Fibroblast of upper back skin (primary cell): Measurements from ENCODE around the gene PHACTR2.

Experiments used
- DNase-seq: peaks from one replicate; pipeline ENCODE4 v3.0.0-alpha.2; 2013

Gene PHACTR2

DNA sequence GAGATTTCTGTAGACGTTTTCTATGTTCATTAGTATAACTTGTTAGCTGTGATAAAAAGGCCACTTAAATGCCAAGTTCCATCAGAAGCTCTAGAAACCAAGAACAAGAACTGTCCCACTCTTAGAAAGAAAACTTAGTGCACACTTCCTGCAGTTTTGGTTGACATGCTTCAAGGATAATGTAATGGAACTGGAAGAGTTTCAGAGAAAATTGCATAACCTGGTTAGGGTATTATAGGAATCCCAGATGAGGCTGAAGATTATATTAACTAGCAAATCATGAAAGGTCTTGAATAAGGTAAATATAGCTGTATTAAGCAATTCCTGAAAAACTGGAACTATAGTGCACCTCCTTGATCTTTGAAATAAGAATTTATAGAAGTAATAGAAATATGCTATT, 1.8 kb upstream of the PHACTR2 start:
- peak; percentile 78 for DNase-seq

DNA sequence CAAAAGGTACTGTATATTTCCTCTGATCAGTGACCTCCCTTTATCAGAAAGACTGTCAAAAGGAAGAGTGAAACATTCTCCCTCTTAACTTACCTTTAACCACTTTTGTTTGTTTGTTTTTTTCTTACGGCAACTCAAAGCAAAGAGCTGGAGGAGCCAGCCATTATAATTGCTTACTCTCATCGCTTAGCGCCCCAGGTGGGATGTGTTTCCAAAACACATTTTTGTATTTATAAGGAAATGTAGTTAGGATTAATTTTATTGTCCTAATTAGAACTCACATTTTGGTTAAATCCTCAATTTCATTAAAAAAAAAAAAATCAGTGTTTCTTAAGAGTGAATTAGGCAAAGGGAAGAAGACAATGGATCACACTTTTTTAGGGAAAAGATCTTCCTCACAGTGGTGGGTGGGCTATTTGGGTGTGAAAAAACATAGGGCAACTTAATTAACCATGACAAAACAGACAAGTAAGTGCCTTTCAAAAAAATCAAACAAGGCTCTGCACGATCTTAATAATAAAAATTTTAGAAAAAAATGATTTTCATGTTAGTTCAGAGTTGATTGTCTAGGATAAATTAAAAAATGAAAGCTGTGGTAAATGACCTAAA, 1.2 kb upstream of the PHACTR2 start:
- no peak for DNase-seq

DNA sequence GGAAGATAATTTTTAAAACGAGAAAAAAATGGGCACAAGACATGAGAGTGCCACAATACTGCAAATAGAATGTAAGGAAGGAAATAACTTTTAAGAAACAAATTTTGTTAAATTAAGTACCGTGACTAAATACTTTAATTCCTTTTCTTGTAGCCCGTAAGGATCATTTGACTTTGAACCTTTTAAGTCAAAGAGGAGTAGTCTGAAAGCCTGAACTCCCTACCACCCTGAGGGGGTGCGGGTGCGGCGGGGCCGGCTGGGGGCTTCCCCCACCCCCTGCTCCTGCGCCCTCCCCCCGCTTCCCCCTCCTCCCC, 231 bp upstream of the PHACTR2 start:
- no peak for DNase-seq

DNA sequence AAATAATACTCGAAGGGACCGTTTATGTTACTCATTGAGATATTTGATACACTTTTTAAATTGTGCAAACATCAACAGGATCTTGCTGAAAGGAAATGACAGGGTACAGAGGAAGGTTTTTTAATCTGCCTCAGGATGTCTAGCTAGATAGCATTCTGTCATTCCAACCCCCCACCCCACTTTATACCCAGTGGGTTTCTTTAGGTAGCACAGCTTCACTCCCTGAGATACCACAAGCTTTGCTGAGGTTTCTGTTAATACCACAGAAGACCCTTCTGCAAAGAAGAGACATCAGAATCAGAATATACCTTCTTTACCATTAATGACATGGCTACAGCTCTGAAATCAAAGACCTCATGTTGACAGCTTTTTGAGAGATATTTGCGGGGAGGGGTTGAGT, 1.3 kb downstream of the PHACTR2 start:
- no peak for DNase-seq

DNA sequence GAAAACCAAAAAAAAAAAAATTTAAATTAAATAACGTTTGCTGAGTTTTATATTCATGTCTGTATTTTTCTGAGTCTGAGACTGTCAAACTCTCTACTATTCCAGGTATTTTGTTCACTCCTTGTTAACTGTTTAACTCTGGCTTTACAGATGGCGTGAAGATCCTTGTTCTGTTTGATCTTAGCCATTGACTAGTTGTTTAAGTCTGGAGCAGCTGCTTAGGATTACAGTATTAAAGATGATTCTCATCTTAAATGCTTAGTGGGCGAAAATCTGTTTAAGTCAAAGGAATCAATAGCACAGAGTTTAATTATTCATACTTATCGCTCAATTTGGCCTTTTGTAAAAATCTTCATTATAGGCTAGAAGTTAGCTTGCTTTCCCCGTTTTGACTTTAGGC, 2.4 kb downstream of the PHACTR2 start:
- DNase-seq: no peak

DNA sequence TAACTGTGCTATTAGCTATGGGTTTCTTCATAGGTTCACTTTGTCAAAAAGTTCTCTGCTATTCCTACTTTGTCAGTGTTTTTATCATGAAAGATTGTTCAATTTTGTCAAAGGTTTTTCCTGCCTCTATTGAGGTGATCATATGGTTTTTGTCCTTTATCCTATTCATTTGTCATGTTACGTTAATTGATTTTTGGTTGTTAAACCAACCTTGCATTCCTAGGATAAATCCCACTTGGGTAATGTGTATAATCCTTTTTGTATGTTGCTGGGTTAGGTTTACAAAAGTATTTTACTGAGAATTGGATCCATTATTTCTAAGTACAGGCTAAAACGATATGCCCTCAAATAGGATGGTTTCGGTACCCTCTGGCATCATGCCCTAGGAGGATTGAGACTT, 5.0 kb downstream of the PHACTR2 start:
- no peak for DNase-seq

DNA sequence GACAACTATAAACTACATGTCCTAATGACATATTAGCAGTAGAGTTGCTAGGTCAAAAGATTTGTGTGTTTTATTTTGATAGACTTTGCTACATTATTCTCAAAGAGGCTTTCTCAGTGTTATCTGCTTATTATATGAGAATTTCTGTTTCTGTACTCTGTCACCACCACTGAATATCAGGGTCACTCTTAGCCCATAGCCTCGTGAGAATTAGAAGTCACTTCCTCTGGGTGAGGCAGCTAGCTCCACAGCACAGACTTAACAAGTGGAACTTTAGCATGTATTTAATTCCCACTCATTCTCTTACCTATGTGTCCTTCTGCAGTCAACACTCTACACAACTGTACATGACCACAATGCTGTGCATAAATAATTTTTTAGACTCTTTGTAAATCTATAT, 6.7 kb downstream of the PHACTR2 start:
- DNase-seq: no peak

DNA sequence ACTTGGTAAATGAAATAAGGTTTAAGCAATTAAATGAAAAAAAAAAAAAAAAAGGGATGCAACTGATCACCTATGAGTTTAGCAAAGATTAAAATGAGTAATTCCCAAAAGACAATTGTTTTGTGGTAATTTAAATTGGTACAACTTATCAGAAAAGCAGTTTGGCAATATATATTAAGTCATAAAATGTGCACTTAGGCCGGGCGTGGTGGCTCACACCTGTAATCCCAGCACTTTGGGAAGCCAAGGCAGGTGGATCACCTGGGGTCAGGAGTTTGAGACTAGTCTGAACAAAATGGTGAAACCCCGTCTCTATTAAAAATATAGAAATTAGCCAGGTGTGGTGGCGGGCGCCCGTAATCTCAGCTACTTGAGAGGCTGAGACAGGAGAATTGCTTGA, 7.9 kb downstream of the PHACTR2 start:
- DNase-seq: no peak

DNA sequence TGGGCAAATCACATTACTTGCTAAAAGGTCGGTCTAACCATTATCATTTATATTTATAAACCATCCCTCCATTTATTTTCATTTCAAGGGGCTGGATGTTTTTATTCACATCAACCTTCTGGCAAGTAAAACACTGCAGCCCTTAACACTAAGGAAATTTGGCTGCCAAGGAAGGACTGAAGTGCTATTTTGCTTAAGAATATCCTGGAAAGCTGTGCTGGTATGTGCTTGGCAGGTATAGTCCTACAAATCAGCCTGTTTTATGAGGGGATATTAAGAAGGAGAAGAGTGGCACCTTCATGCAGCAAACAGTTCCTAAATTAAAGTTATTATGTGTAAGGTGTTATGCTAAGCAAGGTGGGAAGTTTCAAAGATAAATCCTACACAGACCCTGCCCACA, 9.8 kb downstream of the PHACTR2 start:
- DNase-seq: no peak

DNA sequence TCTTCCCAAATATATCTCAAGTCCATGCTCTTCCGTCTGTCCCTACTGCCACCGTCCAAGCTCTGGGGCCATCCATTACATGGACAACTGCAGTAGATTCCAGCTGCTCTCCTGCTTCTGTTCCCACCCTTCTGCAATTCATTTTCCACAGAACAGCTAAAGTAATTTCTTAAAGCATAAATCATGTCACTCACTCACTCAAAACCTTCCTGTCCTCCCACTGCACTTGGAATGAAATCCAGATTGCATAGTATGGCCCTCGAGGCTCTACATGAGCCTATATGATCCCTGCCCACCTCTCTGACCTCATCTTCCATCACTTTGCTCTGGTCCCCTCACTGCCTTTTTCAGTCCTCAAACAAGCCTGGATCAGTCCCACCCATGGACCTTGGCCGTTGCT, 10.9 kb downstream of the PHACTR2 start:
- peak; percentile 45 for DNase-seq

DNA sequence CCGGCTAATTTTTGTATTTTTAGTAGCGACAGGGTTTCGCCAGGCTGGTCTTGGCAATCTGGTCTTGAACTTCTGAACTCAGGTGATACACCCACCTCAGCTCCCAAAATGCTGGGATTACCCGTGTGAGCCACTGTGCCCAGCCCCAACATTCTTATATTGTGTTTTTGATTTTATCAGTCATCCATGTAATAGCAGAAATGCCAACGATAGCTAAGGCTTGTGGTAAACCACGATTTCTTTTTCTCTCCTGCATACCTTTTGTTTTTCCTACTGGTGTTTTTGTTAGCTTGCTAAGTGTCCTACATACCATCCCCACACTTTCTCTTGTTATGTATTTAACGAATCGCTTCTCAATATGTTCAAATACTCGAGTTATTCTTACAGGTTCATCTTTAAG, 12.1 kb downstream of the PHACTR2 start:
- DNase-seq: peak; percentile 51

DNA sequence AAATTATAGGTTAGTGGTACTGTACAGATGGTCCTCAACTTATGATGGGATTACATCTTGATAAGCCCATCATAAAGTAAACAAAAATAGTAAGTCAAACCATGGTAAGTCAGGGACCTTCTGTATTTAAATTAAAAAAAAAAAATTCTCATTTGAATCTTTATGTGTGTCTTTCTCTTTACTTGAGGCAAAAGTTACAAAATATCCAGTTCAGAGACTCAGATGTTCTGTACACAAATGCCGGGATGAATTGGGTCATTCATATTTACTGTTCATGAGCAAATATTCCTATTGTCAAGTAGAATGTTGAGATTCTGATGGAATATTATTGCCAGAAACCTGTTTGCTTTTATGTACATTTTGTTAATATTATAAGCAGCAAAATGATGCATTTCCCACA, 13.4 kb downstream of the PHACTR2 start:
- no peak for DNase-seq

DNA sequence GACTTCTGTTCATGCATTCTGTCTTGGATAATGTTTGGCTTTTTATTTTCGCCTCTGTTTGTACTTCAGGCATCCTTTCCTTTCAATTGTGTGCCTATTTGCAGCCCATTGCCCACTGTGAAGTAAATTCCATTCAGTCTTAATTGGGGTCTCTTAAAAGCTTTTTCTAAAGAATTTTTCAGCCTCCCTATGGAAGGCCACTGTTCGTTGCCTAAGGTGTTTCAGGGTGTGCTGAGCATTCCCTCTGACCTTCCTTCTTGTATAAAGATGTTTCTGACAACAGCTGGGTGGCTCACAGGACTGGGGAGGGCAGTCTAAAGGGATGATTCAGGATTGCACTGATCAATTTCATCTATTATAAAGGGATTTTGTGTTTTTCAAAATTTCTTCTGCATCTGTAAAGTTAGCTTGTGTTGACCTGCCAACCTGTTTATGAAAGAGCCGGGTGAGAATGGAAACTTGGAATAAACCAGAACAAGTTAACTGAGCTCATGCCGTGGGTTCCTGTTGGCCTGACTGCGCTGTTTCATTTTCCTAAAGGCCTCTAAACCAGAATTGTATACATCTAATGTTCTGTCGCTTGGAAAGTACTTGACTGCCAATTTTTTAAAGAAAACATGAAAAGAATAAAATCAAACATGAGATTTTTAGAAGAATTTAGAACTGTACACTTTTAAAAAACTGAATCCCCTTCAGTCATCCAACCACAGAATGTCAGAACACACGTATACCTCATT, 14.3 kb downstream of the PHACTR2 start:
- no peak for DNase-seq

DNA sequence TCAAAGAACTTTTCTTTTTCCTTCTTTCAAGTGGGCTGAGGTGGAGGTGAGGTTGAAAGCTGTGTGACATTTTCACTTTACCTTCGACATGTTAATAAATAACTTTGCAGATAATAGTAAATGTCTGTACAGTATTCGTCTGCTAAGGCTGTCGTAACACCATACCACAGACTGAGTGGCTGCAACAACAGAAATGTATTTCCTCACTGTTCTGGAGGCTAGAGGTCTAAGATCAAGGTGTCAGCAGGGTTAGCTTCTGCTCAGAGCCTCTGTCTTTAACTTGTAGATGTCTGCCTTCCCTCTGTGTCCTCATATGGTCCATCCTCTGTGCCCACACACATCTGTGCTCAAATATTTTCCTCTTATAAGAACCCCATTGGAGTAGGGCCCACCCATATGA, 14.9 kb downstream of the PHACTR2 start:
- DNase-seq: no peak

DNA sequence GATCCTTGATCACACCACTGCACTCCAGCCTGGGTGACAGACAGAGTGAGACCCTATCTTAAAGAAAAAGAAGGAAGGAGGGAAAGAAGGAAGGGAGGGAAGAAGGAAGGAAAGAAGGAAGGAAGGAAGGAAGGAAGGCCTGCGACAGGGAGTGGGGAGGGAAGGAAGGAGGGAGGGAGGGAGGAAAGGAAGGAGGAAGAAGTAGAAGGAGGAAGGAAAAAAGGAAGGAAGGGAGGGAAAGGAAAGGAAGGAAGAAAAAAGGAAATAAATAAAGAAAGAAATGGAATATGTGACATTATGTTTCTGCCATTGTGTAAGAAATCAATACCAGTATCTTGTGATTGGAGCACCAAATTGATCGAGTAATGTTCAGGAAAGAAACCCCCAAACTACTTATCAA, 16.2 kb downstream of the PHACTR2 start:
- no peak for DNase-seq

DNA sequence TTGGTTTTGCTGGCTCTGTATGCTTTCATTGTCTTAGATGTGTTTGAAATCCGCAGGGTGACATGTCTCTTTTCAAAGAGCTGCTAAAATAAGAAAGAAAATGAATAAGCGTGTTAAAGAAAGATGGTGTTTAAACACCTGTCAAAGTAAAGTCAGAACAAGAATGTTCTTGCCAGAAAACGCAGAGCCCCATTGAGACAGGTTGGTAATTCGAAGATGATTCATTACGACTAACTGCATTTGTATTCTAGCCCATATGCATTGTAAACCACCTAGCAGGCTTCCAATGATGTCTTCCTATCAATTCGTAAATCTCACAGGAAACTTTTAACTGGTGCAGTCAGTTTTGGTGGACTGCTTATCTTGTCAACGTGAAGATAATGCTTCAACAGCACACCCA, 16.8 kb downstream of the PHACTR2 start:
- no peak for DNase-seq

DNA sequence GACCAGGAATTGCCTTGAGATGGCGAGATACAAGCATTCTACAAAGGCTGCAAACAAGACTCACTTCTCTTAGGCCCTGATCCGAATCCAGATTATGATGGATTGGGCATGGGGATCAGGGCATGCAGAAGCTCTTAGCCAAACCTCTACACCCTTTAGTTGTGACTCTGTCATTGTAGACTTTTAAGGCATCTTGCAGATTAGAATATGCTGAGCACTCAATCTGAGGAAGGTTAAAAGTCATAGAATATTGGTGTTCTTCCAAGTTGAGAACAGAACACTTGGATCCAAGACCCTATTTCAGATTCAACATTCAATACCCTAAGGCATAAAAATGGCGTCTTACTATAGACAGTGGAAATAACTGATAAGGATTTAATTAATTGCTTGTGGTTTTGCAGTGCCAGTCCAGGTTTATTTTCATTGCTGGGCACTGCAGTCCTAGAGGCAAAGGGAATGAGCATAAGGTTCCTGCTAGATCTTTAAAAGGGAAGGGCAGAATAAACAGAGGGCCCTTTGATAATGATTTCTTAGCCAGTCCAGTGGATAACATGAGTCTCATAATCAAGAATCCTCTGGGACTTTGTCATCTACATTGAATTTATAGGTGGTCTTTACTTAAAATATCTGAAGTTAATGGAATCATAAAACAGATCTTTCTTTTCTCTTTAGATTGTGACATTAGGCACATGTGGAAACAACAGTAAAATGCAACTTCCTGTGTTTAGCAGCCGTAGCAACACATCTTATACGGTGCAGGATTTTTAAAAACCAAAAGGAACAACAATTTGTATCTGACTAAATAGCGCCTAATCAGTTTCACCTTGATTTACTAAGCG, 17.6 kb downstream of the PHACTR2 start:
- no peak for DNase-seq

DNA sequence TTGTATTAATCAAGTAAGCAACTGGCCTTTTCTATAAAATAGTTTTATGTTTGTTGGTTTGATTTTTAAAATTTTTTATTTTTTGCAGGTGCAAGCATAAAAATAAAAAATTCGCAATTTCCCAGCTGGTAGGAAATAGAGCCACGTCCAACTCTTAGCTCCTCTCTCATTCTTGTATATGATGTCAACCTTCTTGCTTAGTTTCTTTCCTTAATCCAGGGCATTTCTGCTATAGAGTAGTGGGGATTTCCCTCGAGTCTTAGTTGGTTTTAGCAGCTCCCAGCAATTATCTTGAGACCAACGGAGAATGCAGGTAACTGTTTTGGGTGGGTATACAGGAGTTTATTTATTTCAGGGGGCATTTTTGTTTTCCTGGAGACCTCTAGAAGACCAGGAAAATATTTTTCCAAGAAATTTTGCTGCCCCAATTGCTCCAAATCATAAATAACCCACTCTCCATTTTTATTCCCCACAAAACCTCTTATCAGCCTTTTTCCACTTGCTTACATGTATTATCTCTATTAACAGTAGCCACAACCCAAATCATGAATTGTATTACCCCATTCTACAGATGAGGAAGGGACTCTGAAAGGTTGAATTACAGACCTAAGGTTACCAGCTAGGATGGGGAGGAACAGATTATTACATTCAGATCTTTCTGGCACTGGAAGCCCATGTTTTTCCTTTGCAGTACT, 18.4 kb downstream of the PHACTR2 start:
- no peak for DNase-seq

DNA sequence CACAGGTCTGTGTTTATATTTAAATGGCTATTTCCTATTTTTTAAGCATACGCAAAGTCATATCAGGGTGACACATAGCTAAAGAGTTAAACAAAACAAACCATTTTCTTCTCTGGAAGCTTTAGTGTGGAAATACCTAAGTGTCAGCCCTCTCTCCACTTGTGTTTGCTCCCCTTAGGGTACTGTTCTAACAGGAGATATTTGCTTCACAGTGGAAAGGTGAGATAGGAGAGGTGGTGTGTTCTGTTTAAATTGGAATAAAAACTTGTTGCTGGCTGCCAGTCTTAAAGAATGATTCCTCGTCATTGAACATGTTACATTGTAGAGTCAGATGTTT, 18.9 kb downstream of the PHACTR2 start:
- DNase-seq: no peak

DNA sequence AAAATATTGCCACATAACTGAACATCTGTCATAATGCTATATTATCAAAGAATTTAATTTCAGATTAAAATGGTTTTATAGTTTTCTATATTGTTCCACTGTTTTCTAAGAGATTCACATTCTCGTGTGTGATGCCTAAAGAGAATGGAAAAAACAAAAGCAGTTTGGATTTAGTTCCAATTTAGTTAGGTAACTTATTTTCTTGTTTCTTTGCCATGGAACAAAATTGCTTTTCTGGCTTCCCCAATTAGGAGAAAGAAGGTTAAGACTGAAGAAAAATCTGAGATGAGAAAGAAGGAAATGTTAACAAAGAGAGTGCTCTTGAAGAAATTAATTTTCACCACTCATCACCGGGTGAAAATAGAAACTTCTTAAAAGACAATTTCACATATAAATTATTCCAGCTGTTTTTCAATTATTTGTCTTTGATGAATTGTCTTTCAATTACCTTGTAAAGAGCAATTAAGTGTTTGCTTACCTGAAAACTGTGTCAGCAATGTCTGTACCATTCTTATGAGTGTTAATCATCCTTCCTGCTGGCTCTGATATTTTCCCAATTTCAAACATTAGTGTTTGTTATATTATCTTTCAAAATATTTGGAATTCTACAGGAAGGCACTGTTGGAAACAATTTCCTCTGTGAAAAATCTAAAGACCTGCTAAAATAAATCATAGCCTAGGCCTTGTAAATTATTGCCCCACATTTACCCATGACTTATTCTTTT, 19.5 kb downstream of the PHACTR2 start:
- DNase-seq: no peak

DNA sequence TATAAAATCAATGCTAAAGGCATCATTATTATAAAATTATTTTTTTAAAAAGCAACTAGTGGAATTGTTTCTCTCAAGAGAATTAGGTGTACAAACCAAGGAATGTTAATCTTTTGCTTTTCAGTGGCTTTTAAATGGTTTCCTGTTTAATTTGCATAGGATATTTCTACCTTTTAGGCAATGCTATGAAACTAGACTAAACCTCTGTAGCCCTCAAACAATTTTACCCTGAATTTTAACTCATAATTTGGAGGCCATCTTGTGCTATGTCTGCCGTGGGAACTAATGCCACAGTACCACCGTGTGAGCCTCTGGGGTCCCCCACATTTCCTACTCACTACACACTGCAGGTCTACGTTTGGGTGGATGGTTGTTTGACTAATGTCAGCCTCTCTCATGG, 20.6 kb downstream of the PHACTR2 start:
- DNase-seq: no peak

DNA sequence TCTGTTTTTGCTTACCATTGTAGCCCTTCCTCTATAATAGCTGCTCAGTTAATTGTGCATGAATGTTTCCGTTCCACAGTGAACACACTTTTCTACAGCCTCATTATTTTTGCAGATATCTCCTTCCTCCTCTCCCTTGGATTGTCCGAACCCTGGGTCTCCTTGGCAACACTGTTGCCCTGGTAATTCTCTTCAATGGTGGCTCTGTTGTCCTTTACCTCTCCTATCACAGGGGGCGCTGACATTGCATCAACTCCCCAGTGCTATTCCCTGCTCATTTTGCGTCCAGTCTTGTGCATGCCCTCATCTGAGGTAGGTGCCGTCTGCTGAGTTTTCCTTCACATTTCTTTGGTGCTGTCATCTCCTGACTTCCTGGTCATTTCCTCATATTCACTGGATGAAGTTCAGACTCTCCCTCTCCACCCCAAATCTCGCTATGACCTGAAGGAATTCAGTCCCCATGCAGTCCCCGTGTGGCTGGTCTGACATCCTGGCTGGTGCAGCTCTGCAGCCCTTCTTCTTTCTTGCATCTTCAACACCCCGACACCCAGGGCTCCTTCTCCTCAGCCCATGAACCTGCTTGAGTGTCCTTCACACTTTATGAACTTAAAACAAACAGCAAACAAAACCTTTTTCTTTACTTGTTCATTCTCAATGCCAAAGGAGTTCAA, 21.1 kb downstream of the PHACTR2 start:
- DNase-seq: no peak

DNA sequence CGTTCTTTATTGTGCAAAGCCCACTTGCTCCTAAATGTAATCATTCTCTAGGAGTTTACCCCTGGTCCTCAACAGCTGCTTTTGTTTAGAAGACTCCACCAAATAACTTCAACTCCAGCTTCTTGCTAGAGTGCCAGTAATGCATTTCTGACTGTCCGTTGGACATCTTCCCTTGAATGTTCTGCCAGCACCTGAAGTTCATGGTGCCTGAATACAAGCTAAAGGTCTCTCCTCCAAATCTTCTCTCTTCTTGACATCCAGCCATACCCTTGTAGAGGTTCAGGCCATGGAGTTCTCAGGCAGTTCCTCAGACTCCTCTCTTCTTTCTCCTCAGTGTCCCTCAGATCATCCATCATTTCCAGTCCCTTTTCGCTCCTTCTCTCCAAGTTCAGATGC, 21.7 kb downstream of the PHACTR2 start:
- DNase-seq: no peak
